ENCODE data around the gene CTBP2. TPM values are rescaled to one million over a fixed set of nuclear protein-coding genes. Genes with fewer than 3 reads are reported as not detected.

CTBP2 gene
- total and polyA plus RNA-seq, 11 donors, result 10.1 to 45.5 (median 29.1) TPM

DNA sequence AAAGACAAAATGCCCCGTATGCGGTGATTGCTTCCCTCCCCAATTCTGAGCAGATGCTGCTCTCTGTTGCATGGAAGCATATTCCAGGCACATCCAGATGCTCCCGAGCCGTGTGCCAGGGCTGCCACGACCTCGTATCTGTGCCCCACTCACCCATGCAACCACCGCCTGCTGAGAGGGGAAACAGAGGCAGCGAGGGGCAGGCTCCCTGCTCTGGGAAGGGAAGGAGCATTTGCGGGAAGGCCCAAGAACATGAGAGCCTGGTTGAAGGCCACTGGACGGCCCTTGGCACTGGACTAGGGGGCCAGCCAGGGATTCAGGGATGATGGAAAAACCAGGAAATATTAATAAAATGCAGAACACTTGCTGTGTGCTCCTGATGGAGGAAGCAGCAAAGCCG, 89.4 kb downstream of the CTBP2 start:
- no peak overlapping the region for H3K27ac ChIP-seq
- DNase-seq (peak in 1 of 5 donors; percentile 6), ATAC-seq (no peak)
- WGBS, 4 donors, result 92 to 94% (median 94%) methylated on average over 11 of the region's 11 CpGs
- no peak overlapping the region for H3K4me3 ChIP-seq
- no peaks in the 10 kb centered on the region for H3K9me3 ChIP-seq
- TF ChIP-seq POLR2A (IDR thresholded peaks at IDR 0.05), result no peak
- TF ChIP-seq, protein P1, sequence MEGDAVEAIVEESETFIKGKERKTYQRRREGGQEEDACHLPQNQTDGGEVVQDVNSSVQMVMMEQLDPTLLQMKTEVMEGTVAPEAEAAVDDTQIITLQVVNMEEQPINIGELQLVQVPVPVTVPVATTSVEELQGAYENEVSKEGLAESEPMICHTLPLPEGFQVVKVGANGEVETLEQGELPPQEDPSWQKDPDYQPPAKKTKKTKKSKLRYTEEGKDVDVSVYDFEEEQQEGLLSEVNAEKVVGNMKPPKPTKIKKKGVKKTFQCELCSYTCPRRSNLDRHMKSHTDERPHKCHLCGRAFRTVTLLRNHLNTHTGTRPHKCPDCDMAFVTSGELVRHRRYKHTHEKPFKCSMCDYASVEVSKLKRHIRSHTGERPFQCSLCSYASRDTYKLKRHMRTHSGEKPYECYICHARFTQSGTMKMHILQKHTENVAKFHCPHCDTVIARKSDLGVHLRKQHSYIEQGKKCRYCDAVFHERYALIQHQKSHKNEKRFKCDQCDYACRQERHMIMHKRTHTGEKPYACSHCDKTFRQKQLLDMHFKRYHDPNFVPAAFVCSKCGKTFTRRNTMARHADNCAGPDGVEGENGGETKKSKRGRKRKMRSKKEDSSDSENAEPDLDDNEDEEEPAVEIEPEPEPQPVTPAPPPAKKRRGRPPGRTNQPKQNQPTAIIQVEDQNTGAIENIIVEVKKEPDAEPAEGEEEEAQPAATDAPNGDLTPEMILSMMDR (IDR thresholded peaks at IDR 0.05), result no peak
- H3K27me3 ChIP-seq, result no peaks in the 10 kb centered on the region
- intact Hi-C loops (cut with DNase I), result loop anchor here in 1 of 10 donors (5.0 kb wide), 1 partner anchor 41 kb away; no protein-coding TSS in a partner anchor
- peaks cover 0 to 18% (median 9%) of the 10 kb centered on the region in 9 donors for H3K36me3 ChIP-seq
- H3K4me1 ChIP-seq, result peaks cover 0 to 27% (median 15%) of the 10 kb centered on the region in 12 donors

DNA sequence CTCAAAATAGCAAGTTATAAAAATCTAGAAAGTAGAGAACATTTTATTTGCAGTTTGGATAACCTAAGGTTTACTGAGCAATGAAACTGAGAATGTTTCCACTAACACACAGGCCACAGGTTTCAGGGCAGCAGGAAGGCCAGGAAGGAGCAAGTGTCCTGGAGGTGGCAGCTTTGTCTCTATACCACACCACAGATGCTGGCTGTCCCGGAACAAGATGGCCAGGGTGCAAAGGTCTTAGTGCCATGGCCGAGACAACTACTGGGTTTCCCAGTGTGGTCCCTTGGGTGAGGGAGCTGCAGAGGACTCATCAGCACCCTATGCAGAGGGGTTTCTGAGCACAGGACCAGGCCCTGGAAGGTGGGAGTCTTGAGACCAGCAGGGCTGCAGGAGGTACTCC, 92.0 kb downstream of the CTBP2 start:
- H3K9me3 ChIP-seq, result no peaks in the 10 kb centered on the region
- H3K27me3 ChIP-seq, result no peaks in the 10 kb centered on the region
- no peak for TF ChIP-seq POLR2A (IDR thresholded peaks at IDR 0.05)
- TF ChIP-seq, protein P1 (IDR thresholded peaks at IDR 0.05), result no peak
- no peak overlapping the region for H3K27ac ChIP-seq
- peaks cover 5 to 53% (median 38%) of the 10 kb centered on the region in 12 donors for H3K4me1 ChIP-seq
- peak in 1 of 5 donors; percentile 19 for DNase-seq
- peaks cover 0 to 7% (median 0%) of the 10 kb centered on the region in 9 donors for H3K36me3 ChIP-seq
- ATAC-seq, result peak in 1 of 4 donors; percentile 19
- intact Hi-C loops (cut with DNase I), result loop anchor here in 4 of 10 donors (5.0 to 10.0 kb wide), 4 partner anchors 84 to 154 kb away; no protein-coding TSS in a partner anchor
- no peak overlapping the region for H3K4me3 ChIP-seq
- 62 to 77% (median 71%) methylated on average over 2 of the region's 2 CpGs for WGBS, 4 donors

DNA sequence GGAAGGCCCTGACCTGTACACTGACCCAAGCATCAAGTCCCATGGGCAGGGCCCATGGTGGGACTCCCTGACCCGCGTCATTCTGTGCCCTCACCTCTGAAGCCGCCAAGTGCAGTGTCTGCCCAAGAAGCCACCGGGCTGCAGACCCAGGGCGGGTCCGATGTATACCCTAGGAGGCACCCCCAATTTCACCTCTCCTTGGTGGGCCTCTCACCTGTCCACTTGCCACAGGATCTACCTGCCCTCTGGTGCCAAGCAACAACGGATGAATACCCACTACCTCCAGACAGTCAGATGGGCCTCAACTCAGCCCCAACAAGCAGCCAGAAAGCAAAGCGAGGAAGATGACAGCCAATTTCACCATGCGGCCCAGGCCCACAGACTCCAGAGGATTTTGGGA, 92.6 kb downstream of the CTBP2 start:
- peaks cover 0 to 7% (median 0%) of the 10 kb centered on the region in 9 donors for H3K36me3 ChIP-seq
- H3K9me3 ChIP-seq, result no peaks in the 10 kb centered on the region
- no peak for TF ChIP-seq POLR2A (IDR thresholded peaks at IDR 0.05)
- TF ChIP-seq, protein P1 (IDR thresholded peaks at IDR 0.05), result no peak
- no peak overlapping the region for H3K4me3 ChIP-seq
- H3K27ac ChIP-seq, result no peak overlapping the region
- H3K4me1 ChIP-seq, result peaks cover 5 to 57% (median 45%) of the 10 kb centered on the region in 12 donors
- H3K27me3 ChIP-seq, result no peaks in the 10 kb centered on the region
- DNase-seq, result peak in 1 of 5 donors; percentile 16
- no peak for ATAC-seq
- 92 to 99% (median 94%) methylated on average over 9 of the region's 9 CpGs for WGBS, 4 donors
- intact Hi-C loops (cut with DNase I), result loop anchor here in 4 of 10 donors (5.0 to 10.0 kb wide), 4 partner anchors 85 to 153 kb away; no protein-coding TSS in a partner anchor

DNA sequence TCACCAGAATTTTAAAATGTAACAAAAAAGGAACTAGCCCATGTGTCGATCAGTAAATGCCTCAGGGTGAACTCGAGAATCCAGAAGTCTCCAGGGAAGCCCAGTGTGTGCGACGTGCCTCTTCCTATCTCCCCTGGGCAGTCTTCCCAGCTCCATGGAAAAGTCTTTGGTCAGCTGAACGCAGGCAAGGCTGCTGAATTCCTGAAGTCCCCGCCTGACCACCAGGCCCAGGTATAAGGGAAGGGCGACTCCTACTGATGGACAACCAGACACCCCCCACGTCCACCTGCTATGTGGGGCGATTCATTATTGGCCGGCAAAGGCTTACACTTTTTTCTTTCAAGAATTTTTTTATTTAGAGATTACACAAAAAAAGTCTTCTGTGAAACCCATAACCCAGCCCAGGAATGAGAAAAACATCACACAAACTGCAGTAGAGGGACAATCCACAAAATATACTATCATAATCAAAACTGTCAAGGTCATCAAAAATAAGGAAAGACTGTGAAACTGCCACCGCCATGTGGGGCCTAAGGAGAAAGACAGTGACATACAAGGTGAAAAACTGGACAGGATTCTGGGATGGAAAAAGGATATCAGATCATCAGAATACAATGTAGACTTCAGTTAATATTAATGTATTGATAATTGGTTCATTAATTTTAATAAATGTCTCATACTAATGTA, 93.5 kb downstream of the CTBP2 start:
- Histone ChIP-seq H3K9me3 (no peaks in the 10 kb centered on the region), H3K4me3 (no peak overlapping the region), H3K27ac (peak overlapping the region in 2 of 12 donors; percentile 20 to 24), H3K4me1 (peaks cover 5 to 64% (median 53%) of the 10 kb centered on the region in 12 donors), H3K36me3 (peaks cover 0 to 7% (median 0%) of the 10 kb centered on the region in 9 donors), H3K27me3 (no peaks in the 10 kb centered on the region)
- peak in 3 of 4 donors; percentile 21 to 47 (median 35) for ATAC-seq
- TF ChIP-seq, protein P1 (IDR thresholded peaks at IDR 0.05), result peak in 1 of 12 donors; percentile 13
- no peak for TF ChIP-seq POLR2A (IDR thresholded peaks at IDR 0.05)
- DNase-seq, result peak in 2 of 5 donors; percentile 39 to 52
- 43 to 50% (median 47%) methylated on average over 11 of the region's 11 CpGs for WGBS, 4 donors
- intact Hi-C loops (cut with DNase I), result loop anchor here in 4 of 10 donors (5.0 to 10.0 kb wide), 4 partner anchors 85 to 152 kb away; no protein-coding TSS in a partner anchor
